Parathyroid adenoma (tissue), 2 donors: Measurements from ENCODE around the gene NCBP1.

Experiments
- H2AFZ ChIP-seq: fragments of 300-600 bp; sonication (generic); one replicate; pipeline ENCODE4 v1.7.0; 2017; ENCODE audit warnings: antibody characterized with exemption, mild to moderate bottlenecking
- H3K27ac ChIP-seq: fragments of 300-600 bp; sonication (generic); one replicate; pipeline ENCODE4 v1.7.0; 2017
- H3K27me3 ChIP-seq: fragments of 300-600 bp; sonication (generic); one replicate; pipeline ENCODE4 v1.7.0; 2017; ENCODE audit warnings: low read length; ENCODE audit not compliant: control insufficient read depth, insufficient read depth
- H3K36me3 ChIP-seq: fragments of 300-600 bp; sonication (generic); one replicate; pipeline ENCODE4 v1.7.0; 2017; ENCODE audit warnings: low read length; ENCODE audit not compliant: control insufficient read depth, insufficient read depth
- H3K4me1 ChIP-seq: fragments of 300-600 bp; sonication (generic); one replicate; pipeline ENCODE4 v1.7.0; 2017; ENCODE audit warnings: control low read depth
- H3K4me2 ChIP-seq: fragments of 300-600 bp; sonication (generic); one replicate; pipeline ENCODE4 v1.7.0; 2017; ENCODE audit warnings: low read length
- H3K4me3 ChIP-seq: fragments of 300-600 bp; sonication (generic); one replicate; pipeline ENCODE4 v1.7.0; 2017; ENCODE audit warnings: low read depth, low read length
- H3K79me2 ChIP-seq: fragments of 300-600 bp; sonication (generic); one replicate; pipeline ENCODE4 v1.7.0; 2017; ENCODE audit warnings: control low read depth
- H3K9ac ChIP-seq: fragments of 300-600 bp; sonication (generic); one replicate; pipeline ENCODE4 v1.7.0; 2017; ENCODE audit warnings: mild to moderate bottlenecking
- H3K9me3 ChIP-seq: fragments of 300-600 bp; sonication (generic); one replicate; pipeline ENCODE4 v1.7.0; 2017; ENCODE audit warnings: low read length; ENCODE audit not compliant: control insufficient read depth
- TF ChIP-seq, protein P1 (sequence below): fragments of 300-600 bp; sonication (generic); IDR thresholded peaks from one replicate; pipeline ENCODE4 v1.7.0; 2017; ENCODE audit warnings: antibody characterized with exemption, mild to moderate bottlenecking
- donor health status: primary hyperparathyroidism.

The NCBP1 gene

DNA sequence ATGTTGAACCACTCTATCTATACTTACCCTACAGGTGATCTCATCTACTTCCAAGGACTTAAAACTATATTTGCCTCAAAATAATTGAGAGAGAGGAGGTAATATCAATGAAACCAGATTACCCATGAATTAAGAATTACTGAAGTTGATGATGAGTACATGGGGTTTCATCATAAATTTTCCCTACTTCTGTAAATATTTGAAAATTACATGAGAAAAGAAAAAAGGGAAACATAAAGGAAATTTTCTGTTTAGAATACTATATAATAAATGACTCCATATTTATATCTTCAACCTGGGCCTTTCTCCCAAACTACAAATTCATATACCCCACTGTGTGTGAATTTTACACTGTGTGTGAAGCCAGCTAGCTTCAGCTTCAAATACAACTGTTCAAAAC is 3.0 kb upstream of the NCBP1 start:
- Histone ChIP-seq H3K9me3 (no peaks in the 10 kb centered on the region), H3K79me2 (peaks cover 14% of the 10 kb centered on the region), H2AFZ (no peak overlapping the region), H3K27me3 (no peaks in the 10 kb centered on the region), H3K4me2 (no peak overlapping the region), H3K4me3 (no peak overlapping the region), H3K27ac (no peak overlapping the region), H3K4me1 (peaks cover 10% of the 10 kb centered on the region), H3K36me3 (no peaks in the 10 kb centered on the region), H3K9ac (no peak overlapping the region)
- TF ChIP-seq, protein P1, sequence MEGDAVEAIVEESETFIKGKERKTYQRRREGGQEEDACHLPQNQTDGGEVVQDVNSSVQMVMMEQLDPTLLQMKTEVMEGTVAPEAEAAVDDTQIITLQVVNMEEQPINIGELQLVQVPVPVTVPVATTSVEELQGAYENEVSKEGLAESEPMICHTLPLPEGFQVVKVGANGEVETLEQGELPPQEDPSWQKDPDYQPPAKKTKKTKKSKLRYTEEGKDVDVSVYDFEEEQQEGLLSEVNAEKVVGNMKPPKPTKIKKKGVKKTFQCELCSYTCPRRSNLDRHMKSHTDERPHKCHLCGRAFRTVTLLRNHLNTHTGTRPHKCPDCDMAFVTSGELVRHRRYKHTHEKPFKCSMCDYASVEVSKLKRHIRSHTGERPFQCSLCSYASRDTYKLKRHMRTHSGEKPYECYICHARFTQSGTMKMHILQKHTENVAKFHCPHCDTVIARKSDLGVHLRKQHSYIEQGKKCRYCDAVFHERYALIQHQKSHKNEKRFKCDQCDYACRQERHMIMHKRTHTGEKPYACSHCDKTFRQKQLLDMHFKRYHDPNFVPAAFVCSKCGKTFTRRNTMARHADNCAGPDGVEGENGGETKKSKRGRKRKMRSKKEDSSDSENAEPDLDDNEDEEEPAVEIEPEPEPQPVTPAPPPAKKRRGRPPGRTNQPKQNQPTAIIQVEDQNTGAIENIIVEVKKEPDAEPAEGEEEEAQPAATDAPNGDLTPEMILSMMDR = no peak

DNA sequence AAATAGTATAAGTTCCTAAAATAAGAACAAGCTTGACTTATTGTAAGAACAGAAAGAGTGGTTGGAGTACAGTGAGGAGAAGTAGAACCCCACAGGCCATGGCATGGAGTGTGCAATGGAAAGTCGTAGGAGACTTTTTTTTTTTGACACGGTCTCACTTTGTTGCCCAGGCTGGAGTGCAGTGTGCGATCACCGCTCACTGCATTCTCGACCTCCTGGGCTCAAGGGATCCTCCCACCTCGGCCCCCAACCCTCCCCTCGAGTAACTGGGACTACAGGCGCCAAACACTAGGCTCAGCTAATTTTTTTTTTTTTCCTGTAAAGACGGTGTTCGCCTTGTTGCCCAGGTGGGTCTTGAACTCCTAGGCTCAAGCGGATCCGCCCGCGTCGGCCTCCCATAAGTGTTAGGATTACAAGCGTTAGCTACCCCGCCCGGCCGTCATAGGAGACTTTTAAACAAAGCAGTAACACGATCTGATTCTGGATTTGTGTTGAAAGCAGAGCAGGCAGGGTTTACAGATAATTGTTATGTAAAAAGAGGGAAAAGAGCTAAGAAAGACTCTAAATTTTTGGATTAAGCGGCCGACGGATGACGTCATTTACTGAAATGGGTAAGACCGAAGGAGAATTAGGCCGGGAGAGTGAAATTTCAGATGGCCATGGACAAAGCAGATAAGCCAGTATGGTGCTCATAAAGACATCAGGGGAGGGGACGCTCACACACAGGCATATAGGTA is 1.2 kb upstream of the NCBP1 start:
- TF ChIP-seq, protein P1 = no peak
- H3K4me2 ChIP-seq = peak overlapping the region; percentile 89
- peak overlapping the region; percentile 89 for H2AFZ ChIP-seq
- peak overlapping the region; percentile 89 for H3K4me3 ChIP-seq
- no peaks in the 10 kb centered on the region for H3K9me3 ChIP-seq
- H3K79me2 ChIP-seq = peaks cover 21% of the 10 kb centered on the region
- no peaks in the 10 kb centered on the region for H3K36me3 ChIP-seq
- H3K4me1 ChIP-seq = peaks cover 10% of the 10 kb centered on the region
- H3K27me3 ChIP-seq = no peaks in the 10 kb centered on the region
- peak overlapping the region; percentile 99 for H3K27ac ChIP-seq
- peak overlapping the region; percentile 61 for H3K9ac ChIP-seq

DNA sequence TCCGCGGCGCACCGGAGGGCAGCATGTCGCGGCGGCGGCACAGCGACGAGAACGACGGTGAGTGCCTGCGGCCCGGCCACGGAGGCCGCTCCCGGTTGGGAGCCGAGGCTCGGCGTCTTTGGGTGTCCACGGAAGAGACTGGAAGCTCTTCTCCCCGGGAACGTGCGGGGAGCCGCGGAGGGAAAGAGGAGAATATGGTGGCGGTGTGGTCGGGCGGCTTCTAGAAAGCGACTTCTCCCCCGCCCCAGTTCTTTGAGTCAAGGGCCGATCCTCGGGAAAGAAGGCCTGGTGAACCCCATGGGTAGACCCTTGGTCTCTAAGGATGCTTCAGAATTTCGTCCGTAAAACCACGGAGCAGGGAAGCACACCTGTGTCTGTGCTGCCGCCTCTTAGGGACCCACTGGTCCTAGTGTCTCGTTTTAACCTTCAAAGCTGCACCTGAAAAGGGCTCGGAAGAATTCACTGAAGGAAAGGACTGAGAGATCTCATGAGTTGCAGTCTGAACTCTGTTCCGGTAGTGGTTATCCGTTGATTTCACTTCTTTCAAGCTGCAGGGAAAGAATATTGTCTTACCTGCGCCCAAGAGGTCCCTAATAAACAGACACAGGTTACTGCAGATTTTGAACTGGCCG is 354 bp downstream of the NCBP1 start:
- Histone ChIP-seq H3K4me1 (peaks cover 10% of the 10 kb centered on the region), H3K27me3 (no peaks in the 10 kb centered on the region), H2AFZ (peak overlapping the region; percentile 81), H3K27ac (peak overlapping the region; percentile 99), H3K36me3 (no peaks in the 10 kb centered on the region), H3K4me3 (peak overlapping the region; percentile 89), H3K79me2 (peaks cover 28% of the 10 kb centered on the region), H3K4me2 (peak overlapping the region; percentile 89), H3K9me3 (no peaks in the 10 kb centered on the region), H3K9ac (peak overlapping the region; percentile 28)
- TF ChIP-seq, protein P1 = no peak

DNA sequence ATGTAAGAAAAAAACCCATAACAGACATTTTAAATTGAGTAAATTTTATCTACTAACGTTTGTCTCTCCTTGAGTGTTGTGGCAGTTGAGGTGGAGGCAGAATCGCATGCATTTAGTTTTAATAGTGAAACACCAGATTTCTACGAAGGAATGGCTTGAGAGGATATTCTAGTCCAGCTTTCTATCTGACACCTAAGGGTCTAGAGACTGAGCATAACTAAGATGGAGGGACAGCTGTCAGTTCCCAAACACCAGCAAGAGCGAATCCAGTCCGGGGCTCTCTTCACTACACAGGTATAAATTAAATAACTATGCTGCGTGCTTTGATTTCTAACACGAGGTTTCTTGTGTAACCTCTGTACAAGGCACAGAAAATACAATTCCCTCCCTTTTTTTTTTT is 1.4 kb downstream of the NCBP1 start:
- H3K9ac ChIP-seq = no peak overlapping the region
- peak overlapping the region; percentile 89 for H3K4me2 ChIP-seq
- H3K27ac ChIP-seq = no peak overlapping the region
- H3K4me3 ChIP-seq = no peak overlapping the region
- H3K79me2 ChIP-seq = peaks cover 34% of the 10 kb centered on the region
- H3K27me3 ChIP-seq = no peaks in the 10 kb centered on the region
- no peaks in the 10 kb centered on the region for H3K9me3 ChIP-seq
- no peaks in the 10 kb centered on the region for H3K36me3 ChIP-seq
- H2AFZ ChIP-seq = no peak overlapping the region
- TF ChIP-seq, protein P1 = no peak
- H3K4me1 ChIP-seq = peaks cover 10% of the 10 kb centered on the region
